Measurements from ENCODE around the gene IGFBP1. TPM values are rescaled to one million over a fixed set of nuclear protein-coding genes. Genes with fewer than 3 reads are reported as not detected.

IGFBP1 gene
- 0.37 and 2.1 TPM in 2 replicates for total RNA-seq

GRCh38 chr7:45888185-45888992 is at the start of gene IGFBP1:
Gene IGFBP1, plus strand, starts transcription at chr7:45888488. Its CDS starts 165 bp downstream, at chr7:45888653.

DNA sequence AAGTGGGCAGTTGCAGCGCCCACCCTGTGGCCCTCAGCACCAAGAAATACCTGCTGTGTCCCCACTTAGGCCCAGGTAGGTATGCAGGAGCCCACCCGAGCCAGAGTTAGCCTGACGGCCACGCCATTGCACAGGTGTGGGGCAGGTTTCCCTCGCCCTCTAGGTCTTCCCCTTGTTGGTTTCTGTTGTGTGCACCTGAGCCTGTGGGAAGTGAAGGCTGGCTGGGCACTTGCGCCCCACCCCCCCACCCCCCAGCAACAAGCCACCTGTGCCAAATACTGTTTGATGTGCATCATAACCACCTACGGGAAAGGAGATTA is 15.3 kb upstream of the IGFBP1 start, which contains the start of gene CCDC201:
Gene CCDC201 (minus strand): TSS at position 48 of the 320 bp plus-strand sequence. CDS start 75 bp downstream, outside the sequence.

DNA sequence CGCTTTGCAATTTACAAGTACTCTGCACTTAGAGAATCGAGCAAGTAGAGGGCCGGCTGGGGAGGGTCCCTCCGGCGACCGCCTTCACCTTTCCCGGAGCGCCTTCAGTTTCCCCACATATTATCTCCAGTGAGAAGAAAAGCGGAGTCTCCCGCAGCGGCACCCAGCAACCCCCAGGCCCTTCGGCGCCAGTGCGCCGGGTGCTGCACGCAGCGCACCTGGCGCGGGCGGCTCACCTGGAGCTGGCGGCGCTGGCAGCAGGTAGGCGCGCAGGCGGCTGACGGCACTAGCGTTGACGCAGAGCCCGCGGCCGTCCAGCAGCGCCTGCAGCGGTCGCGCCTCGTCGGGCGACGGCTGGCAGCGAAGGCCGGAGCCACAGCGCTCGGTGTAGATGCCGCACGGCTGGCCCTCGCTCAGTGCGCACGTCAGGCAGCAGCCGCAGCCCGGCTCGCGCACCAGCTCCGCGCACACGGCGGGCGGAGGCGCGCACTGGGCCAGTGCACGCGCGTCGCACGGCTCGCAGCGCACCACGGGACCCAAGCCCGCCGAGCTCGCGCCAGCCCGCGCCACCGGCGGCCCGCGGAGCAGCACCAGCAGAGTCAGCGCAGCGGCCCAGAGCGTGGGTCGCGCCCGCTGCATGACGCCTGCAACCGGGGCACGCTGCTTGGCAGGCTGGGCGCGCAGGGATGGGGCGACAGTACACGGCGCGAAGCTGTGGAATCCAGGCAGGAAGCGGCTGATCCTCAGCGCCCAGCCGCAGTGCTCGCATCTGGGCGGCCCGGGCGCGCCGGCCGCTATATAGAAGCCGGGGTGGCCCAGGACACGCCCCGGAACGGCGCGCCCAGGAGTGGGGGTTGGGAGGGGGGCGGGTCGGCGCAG is 32.5 kb downstream of the IGFBP1 start, which contains the start of gene IGFBP3:
Gene IGFBP3 (minus strand): TSS at position 771 of the 879 bp plus-strand sequence. CDS start 132 bp downstream, at position 639.

Other genes starting within 250 kb of the IGFBP1 start
- not detected in 2 replicates for gene CCDC201, start 15.4 kb upstream of the IGFBP1 start, total RNA-seq
- 970 and 2,831 TPM in 2 replicates for gene IGFBP3, start 32.8 kb downstream of the IGFBP1 start, total RNA-seq

Data from aortic smooth muscle cell (primary cell).